ENCODE measurements around the gene CAMK1D.

Gene CAMK1D

GRCh38 chr10:12749760-12750478, 400.6 kb downstream of the CAMK1D start:
- no peak overlapping the region for H3K9ac ChIP-seq (ENCODE audit: low read length)
- H3K4me1 ChIP-seq (ENCODE audit: insufficient read depth, low read length, severe bottlenecking) = no peaks in the 10 kb centered on the region
- H3K4me3 ChIP-seq (ENCODE audit: low read depth, low read length, poor library complexity, severe bottlenecking) = no peak overlapping the region

GRCh38 chr10:12750526-12751201, 401.3 kb downstream of the CAMK1D start:
- H3K4me2 ChIP-seq (ENCODE audit: low read length) = no peak overlapping the region
- H2AFZ ChIP-seq (ENCODE audit: low read length) = no peak overlapping the region
- no peaks in the 10 kb centered on the region for H3K36me3 ChIP-seq (ENCODE audit: insufficient read depth, low read length)
- H4K20me1 ChIP-seq (ENCODE audit: insufficient read depth, low read length) = no peaks in the 10 kb centered on the region
- no peak overlapping the region for H3K4me3 ChIP-seq (ENCODE audit: low read depth, low read length, poor library complexity, severe bottlenecking)
- TF ChIP-seq EZH2 (IDR thresholded peaks at IDR 0.05; ENCODE audit: borderline replicate concordance, low read length) = no peak
- TF ChIP-seq, protein P1, sequence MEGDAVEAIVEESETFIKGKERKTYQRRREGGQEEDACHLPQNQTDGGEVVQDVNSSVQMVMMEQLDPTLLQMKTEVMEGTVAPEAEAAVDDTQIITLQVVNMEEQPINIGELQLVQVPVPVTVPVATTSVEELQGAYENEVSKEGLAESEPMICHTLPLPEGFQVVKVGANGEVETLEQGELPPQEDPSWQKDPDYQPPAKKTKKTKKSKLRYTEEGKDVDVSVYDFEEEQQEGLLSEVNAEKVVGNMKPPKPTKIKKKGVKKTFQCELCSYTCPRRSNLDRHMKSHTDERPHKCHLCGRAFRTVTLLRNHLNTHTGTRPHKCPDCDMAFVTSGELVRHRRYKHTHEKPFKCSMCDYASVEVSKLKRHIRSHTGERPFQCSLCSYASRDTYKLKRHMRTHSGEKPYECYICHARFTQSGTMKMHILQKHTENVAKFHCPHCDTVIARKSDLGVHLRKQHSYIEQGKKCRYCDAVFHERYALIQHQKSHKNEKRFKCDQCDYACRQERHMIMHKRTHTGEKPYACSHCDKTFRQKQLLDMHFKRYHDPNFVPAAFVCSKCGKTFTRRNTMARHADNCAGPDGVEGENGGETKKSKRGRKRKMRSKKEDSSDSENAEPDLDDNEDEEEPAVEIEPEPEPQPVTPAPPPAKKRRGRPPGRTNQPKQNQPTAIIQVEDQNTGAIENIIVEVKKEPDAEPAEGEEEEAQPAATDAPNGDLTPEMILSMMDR (IDR thresholded peaks at IDR 0.05; ENCODE audit: low read length) = no peak
- no peaks in the 10 kb centered on the region for H3K27me3 ChIP-seq (ENCODE audit: insufficient read depth, low read length)
- H3K9ac ChIP-seq (ENCODE audit: low read length) = no peak overlapping the region
- H3K27ac ChIP-seq (ENCODE audit: low read depth, low read length, poor library complexity, severe bottlenecking) = no peak overlapping the region
- no peaks in the 10 kb centered on the region for H3K4me1 ChIP-seq (ENCODE audit: insufficient read depth, low read length, severe bottlenecking)
- no peaks in the 10 kb centered on the region for H3K79me2 ChIP-seq (ENCODE audit: insufficient read depth, low read length)
- H3F3A ChIP-seq (ENCODE audit: insufficient read depth, low read length) = no peaks in the 10 kb centered on the region
- H3K9me3 ChIP-seq (ENCODE audit: low read length) = no peaks in the 10 kb centered on the region
- H3K9me2 ChIP-seq (ENCODE audit: low read depth, low read length) = no peaks in the 10 kb centered on the region

More at GRCh38 chr10:12749760-12750478, 400.6 kb downstream of the CAMK1D start:
- no peaks in the 10 kb centered on the region for H3K27me3 ChIP-seq (ENCODE audit: insufficient read depth, low read length)
- no peaks in the 10 kb centered on the region for H3K79me2 ChIP-seq (ENCODE audit: insufficient read depth, low read length)
- H3K36me3 ChIP-seq (ENCODE audit: insufficient read depth, low read length) = no peaks in the 10 kb centered on the region
- no peak overlapping the region for H2AFZ ChIP-seq (ENCODE audit: low read length)
- no peak overlapping the region for H3K4me2 ChIP-seq (ENCODE audit: low read length)
- H3F3A ChIP-seq (ENCODE audit: insufficient read depth, low read length) = no peaks in the 10 kb centered on the region
- H4K20me1 ChIP-seq (ENCODE audit: insufficient read depth, low read length) = no peaks in the 10 kb centered on the region
- H3K27ac ChIP-seq (ENCODE audit: low read depth, low read length, poor library complexity, severe bottlenecking) = no peak overlapping the region
- no peaks in the 10 kb centered on the region for H3K9me2 ChIP-seq (ENCODE audit: low read depth, low read length)
- TF ChIP-seq EZH2 (IDR thresholded peaks at IDR 0.05; ENCODE audit: borderline replicate concordance, low read length) = no peak
- TF ChIP-seq, protein P1 (IDR thresholded peaks at IDR 0.05; ENCODE audit: low read length) = no peak
- H3K9me3 ChIP-seq (ENCODE audit: low read length) = no peaks in the 10 kb centered on the region

GRCh38 chr10:12755075-12755474, 405.7 kb downstream of the CAMK1D start:
- H3K79me2 ChIP-seq (ENCODE audit: insufficient read depth, low read length) = no peaks in the 10 kb centered on the region
- H2AFZ ChIP-seq (ENCODE audit: low read length) = no peak overlapping the region
- no peak overlapping the region for H3K4me2 ChIP-seq (ENCODE audit: low read length)
- H3F3A ChIP-seq (ENCODE audit: insufficient read depth, low read length) = no peaks in the 10 kb centered on the region
- H3K4me3 ChIP-seq (ENCODE audit: low read depth, low read length, poor library complexity, severe bottlenecking) = no peak overlapping the region
- H4K20me1 ChIP-seq (ENCODE audit: insufficient read depth, low read length) = no peaks in the 10 kb centered on the region
- no peak overlapping the region for H3K27ac ChIP-seq (ENCODE audit: low read depth, low read length, poor library complexity, severe bottlenecking)
- no peak overlapping the region for H3K9ac ChIP-seq (ENCODE audit: low read length)
- no peaks in the 10 kb centered on the region for H3K27me3 ChIP-seq (ENCODE audit: insufficient read depth, low read length)
- H3K4me1 ChIP-seq (ENCODE audit: insufficient read depth, low read length, severe bottlenecking) = no peaks in the 10 kb centered on the region
- no peaks in the 10 kb centered on the region for H3K9me2 ChIP-seq (ENCODE audit: low read depth, low read length)
- H3K36me3 ChIP-seq (ENCODE audit: insufficient read depth, low read length) = no peaks in the 10 kb centered on the region
- no peak for TF ChIP-seq EZH2 (IDR thresholded peaks at IDR 0.05; ENCODE audit: borderline replicate concordance, low read length)
- TF ChIP-seq, protein P1 (IDR thresholded peaks at IDR 0.05; ENCODE audit: low read length) = no peak
- no peaks in the 10 kb centered on the region for H3K9me3 ChIP-seq (ENCODE audit: low read length)
